Islet precursor cell (in vitro differentiated cells): Measurements from ENCODE around the gene TOLLIP.

Source experiments
- DNase-seq: peaks from one replicate; pipeline ENCODE4 v3.0.0-alpha.2; 2018

TOLLIP gene

GRCh38 chr11:1297576-1298473, 11.6 kb downstream of the TOLLIP start:
- peak; percentile 35 for DNase-seq

- DNase-seq: peak; percentile 25
These were observed 12.3 kb downstream of the TOLLIP start for GRCh38 chr11:1297011-1297575.

DNA sequence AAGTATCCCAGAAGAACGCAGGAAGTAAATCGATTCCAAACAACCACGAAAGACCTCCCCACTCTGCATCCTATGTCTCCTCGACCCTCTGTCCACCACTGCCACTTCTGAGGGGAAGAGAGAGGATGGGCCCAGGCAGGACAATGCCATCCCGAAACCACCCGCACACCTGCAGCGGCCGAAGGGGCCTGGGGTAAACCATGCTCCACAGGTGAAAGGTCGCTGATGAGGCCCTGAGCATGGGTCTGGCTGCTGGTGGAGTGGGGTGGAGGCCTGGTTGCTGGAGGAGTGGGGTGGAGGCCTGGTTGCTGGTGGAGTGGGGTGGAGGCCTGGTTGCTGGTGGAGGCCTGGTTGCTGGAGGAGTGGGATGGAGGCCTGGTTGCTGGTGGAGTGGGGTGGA, 13.1 kb downstream of the TOLLIP start:
- peak; percentile 14 for DNase-seq

- DNase-seq: no peak
These were observed 13.8 kb downstream of the TOLLIP start for GRCh38 chr11:1295591-1295990.

DNA sequence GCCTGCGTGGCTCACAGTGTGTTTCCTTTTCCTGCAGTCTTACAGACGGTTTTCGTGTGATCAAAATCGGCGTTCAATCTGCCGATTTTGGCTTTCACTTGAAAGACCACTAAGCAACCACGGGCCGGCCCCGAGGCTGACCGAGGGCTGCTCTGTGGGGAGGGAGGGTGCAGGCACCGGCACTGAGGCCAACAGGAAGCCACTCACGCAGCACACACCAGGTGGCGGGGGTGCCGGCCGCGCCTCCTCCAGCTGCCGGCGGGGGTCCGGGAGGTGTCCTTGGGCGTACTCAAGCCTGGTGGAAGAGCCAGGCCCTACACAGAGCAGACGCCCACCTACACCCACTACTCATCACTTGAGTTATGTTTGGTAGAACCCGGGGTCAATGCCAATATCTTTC, 14.3 kb downstream of the TOLLIP start:
- DNase-seq: no peak

- DNase-seq: no peak
These were observed 15.8 kb downstream of the TOLLIP start for GRCh38 chr11:1293619-1294015.

- no peak for DNase-seq
These were observed 16.5 kb downstream of the TOLLIP start for GRCh38 chr11:1292644-1293618.

GRCh38 chr11:1292018-1292643, 17.3 kb downstream of the TOLLIP start:
- no peak for DNase-seq

GRCh38 chr11:1291295-1292017, 18.0 kb downstream of the TOLLIP start:
- no peak for DNase-seq

GRCh38 chr11:1290052-1291040, 19.1 kb downstream of the TOLLIP start:
- DNase-seq: no peak

- DNase-seq: no peak
These were observed 20.1 kb downstream of the TOLLIP start for GRCh38 chr11:1289211-1289935.

GRCh38 chr11:1288426-1289151, 20.8 kb downstream of the TOLLIP start:
- no peak for DNase-seq

GRCh38 chr11:1287928-1288327, 21.5 kb downstream of the TOLLIP start:
- DNase-seq: no peak

DNA sequence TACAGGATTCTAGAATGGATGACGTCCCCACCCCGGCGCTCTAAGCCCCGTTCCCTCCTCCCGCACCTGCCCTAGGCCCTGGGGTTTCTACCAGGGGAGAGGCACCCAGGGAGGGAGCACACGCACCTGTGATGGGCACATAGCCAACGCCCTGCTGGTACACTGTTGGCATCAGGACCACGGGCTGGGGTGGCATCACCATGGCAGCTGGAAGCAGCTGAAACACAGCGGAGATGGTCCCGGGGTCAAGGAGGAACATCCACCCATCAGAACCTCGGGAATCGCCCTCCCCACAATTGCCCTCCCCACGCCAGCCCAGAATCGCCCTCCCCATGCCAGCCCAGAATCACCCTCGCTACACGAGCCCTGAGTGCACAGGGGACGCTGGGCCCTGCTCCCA, 23.6 kb downstream of the TOLLIP start:
- no peak for DNase-seq

GRCh38 chr11:1285316-1285744, 24.1 kb downstream of the TOLLIP start:
- DNase-seq: no peak

DNA sequence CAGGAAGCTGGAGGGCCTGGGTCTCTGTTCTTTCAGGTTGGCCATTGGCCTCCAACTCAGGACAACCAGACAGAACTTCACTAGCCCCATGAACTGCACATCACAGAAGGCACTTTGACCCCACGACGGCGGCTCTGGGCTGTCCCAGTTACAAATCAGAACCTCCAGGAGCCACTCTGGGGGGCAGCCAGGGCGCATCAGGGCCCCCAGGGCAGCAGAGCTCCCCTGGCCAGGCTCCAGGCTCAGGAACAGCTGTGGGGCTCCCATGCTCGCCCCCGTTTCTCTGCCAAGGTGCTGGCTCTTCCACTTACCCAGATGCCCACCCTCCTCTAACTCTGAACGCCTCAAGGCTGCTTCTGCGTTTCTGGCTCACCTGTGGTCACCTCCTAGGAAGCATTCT, 25.5 kb downstream of the TOLLIP start:
- DNase-seq: no peak

- DNase-seq: no peak
These were observed 26.3 kb downstream of the TOLLIP start for GRCh38 chr11:1283091-1283511.

DNA sequence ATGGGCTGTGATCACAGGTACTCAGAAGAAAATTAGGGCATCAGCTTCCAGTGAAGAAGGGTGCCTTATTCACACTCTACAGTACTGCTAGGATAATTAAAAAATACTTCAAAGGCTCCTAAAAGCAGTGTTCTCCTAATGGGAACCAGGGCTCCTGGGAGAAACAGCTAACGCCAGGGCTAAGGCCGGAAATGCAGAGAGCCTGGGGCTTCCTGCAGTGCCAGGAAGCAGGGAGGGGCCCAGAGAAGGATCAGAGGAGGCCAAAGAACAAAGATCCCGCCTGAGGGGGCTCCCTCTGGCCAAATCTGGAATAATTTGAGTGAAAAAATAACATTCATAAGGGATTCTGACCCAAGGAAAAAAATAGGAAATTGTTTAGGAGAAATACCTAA, 27.5 kb downstream of the TOLLIP start:
- DNase-seq: no peak

DNA sequence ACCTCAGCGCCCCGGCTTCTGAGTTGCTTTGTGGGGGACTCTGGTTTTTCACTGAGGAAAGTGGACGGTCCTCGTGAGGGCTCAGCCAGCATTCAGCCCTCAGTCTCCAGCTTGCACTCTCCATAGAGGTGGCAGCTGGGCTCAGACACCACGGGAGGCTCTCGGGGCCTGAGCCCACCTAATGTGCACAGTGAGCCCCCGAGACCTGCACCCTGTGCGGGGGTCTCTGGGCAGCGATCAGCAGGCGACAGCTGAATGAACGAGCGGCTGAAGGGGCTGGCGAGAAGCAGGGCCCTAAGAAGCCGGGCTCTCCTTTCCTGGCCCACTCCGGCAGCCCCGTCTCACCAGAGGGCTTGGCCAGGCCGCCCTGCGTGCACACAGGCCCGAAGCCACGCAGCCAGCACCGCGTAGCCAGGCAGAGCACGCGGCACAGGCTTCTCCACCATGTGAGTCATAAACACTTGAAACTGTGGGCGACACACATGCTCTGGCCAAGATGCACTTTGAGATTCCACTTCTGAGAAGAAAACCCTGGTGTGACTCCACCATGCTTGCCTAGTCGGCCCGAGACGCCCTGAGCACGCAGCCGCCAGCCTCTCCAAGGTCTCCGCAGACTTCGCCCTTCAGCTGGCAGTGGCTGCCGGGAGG, 28.0 kb downstream of the TOLLIP start:
- no peak for DNase-seq
